ENCODE measurements around the gene ERC2. TPM values are rescaled to one million over a fixed set of nuclear protein-coding genes. Genes with fewer than 3 reads are reported as not detected.

ERC2 gene
- total RNA-seq, 1 donor from 2014 or later = 0.11 TPM

DNA sequence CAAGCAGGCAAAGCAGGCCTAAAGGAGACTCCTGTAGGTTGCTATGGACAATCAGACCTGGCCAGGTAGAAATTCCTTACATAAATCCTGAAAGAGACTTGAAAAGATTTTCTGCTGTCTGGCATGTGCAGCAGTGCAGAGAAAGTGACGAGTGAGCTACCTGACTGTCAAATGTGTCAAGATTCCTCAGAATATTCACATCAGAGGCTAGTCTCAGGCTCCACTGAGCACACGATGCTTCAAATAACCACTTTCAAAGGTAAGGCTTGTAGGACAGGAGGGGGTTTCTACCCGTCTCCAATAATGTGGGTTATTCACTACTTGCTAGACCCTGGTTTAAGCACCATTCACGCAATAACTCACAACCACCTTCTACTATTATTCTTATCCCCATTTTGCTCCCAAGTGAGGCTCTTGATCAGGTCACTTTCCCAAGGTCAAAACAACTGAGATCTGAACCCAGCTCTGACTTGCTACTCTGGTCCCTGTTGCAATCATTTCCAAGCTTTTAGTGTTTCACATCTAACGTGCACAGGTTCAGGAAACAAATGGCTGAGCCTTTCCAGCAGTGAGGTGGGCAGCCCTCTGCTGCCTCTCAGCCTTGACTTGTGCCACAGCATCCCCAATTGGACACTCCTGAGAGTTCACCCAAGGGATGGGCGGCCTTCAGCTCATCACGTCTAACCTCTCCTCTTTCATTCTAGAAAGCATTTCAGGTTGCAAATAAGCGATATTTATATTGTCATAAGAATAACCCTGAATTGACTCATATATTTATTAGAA is 651.3 kb downstream of the ERC2 start:
- TF ChIP-seq, protein P1, sequence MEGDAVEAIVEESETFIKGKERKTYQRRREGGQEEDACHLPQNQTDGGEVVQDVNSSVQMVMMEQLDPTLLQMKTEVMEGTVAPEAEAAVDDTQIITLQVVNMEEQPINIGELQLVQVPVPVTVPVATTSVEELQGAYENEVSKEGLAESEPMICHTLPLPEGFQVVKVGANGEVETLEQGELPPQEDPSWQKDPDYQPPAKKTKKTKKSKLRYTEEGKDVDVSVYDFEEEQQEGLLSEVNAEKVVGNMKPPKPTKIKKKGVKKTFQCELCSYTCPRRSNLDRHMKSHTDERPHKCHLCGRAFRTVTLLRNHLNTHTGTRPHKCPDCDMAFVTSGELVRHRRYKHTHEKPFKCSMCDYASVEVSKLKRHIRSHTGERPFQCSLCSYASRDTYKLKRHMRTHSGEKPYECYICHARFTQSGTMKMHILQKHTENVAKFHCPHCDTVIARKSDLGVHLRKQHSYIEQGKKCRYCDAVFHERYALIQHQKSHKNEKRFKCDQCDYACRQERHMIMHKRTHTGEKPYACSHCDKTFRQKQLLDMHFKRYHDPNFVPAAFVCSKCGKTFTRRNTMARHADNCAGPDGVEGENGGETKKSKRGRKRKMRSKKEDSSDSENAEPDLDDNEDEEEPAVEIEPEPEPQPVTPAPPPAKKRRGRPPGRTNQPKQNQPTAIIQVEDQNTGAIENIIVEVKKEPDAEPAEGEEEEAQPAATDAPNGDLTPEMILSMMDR (IDR thresholded peaks at IDR 0.05) = no peak
- intact Hi-C loops (cut with DNase I) = no loop called here
- DNase-seq (ENCODE audit: low spot score in 2 of 2) = no peak
- Histone ChIP-seq H3K36me3 (no peaks in the 10 kb centered on the region), H3K9me3 (no peaks in the 10 kb centered on the region), H3K4me3 (no peak overlapping the region), H3K27ac (no peak overlapping the region), H3K27me3 (no peaks in the 10 kb centered on the region), H3K4me1 (no peaks in the 10 kb centered on the region)

DNA sequence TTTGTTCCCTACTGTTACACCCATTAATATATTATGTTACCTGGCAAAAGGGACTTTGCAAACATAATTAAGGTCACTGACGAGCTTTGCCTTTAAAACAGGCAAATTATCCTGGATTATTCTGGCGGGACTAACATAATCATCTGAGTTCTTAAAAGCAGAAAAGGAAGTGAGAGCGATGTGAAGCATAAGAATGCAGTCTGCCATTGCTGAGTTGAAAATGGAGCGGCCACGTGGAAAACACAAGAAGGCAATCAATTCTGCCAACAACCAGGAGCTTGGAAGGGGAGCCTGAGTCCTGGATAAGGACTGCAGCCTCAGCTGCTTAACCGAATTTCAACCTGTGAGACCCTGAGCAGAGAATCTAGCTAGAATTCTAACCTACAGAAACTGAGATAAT is 653.0 kb downstream of the ERC2 start:
- no peak overlapping the region for H3K4me3 ChIP-seq
- H3K27me3 ChIP-seq = no peaks in the 10 kb centered on the region
- TF ChIP-seq, protein P1 (IDR thresholded peaks at IDR 0.05) = no peak
- DNase-seq (ENCODE audit: low spot score in 2 of 2) = no peak
- no peaks in the 10 kb centered on the region for H3K9me3 ChIP-seq
- H3K4me1 ChIP-seq = no peaks in the 10 kb centered on the region
- H3K27ac ChIP-seq = no peak overlapping the region
- H3K36me3 ChIP-seq = no peaks in the 10 kb centered on the region
- intact Hi-C loops (cut with DNase I) = no loop called here

DNA sequence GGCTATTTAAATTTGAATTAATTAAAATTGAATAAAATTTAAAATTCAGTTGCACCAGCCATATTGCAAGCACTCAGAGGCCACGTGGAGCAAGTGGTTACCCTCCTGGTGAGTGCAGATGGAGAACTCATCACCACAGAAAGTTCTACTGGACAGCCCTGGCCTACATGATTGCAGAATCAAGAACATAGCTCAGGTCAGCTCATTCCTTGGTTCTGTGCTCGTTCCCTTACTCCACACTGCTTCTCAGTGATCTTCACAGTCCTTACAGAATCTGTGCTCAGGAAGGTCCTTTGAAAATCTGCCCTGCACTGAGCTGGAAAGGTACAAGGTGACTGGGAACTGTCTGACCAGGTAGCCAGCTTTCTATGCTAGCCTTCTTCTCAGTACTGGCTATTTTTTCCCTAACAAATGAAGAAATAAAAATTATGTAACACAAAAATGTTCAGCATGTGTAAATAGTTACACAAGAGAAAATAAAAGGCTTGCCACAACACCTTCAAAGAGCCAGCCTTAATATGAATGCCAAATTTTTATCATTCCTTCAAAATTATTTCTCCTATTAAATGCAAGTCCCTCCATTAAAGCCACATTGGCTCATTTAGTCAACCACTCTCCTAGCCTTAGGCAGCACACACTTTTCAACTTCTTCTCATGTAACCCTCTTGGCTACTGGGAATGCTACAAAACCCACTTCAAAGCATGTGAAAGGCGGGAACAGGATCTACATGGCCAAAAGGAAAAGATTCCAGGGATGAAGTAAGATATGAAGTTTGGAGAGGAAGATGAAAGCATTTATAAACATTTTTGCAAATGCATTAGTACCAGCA is 654.8 kb downstream of the ERC2 start:
- no peak for DNase-seq (ENCODE audit: low spot score in 2 of 2)
- H3K4me3 ChIP-seq = no peak overlapping the region
- H3K27me3 ChIP-seq = no peaks in the 10 kb centered on the region
- H3K27ac ChIP-seq = no peak overlapping the region
- intact Hi-C loops (cut with DNase I) = no loop called here
- no peaks in the 10 kb centered on the region for H3K36me3 ChIP-seq
- no peaks in the 10 kb centered on the region for H3K4me1 ChIP-seq
- H3K9me3 ChIP-seq = no peaks in the 10 kb centered on the region
- TF ChIP-seq, protein P1 (IDR thresholded peaks at IDR 0.05) = no peak

GRCh38 chr3:55812394-55813013 is 655.8 kb downstream of the ERC2 start:
- TF ChIP-seq, protein P1 (IDR thresholded peaks at IDR 0.05) = no peak
- no peaks in the 10 kb centered on the region for H3K27me3 ChIP-seq
- no peaks in the 10 kb centered on the region for H3K36me3 ChIP-seq
- no peak overlapping the region for H3K27ac ChIP-seq
- H3K4me3 ChIP-seq = no peak overlapping the region
- H3K9me3 ChIP-seq = no peaks in the 10 kb centered on the region
- no peaks in the 10 kb centered on the region for H3K4me1 ChIP-seq
- no peak for DNase-seq (ENCODE audit: low spot score in 2 of 2)
- intact Hi-C loops (cut with DNase I) = no loop called here

DNA sequence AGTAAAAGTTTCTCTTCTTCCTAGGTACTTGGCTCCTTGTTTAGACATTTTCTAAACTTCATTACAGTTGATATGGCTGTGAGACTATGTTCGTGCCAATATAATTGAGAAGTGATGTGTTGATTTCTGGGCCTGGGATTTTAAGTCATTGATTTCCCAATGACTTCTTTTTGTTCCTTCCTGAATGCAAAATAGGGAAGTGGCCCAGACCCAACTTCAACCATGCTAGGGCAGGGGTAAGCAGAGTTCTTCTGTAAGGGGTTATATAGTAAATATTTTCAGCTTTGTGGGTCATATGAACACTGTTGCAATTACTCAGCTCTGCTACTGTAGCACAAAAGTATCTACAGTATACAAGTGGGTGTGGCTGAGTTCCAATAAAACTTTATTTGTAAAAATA is 661.1 kb downstream of the ERC2 start:
- Histone ChIP-seq H3K27me3 (no peaks in the 10 kb centered on the region), H3K9me3 (no peaks in the 10 kb centered on the region), H3K27ac (no peak overlapping the region), H3K4me3 (no peak overlapping the region), H3K4me1 (no peaks in the 10 kb centered on the region), H3K36me3 (no peaks in the 10 kb centered on the region)
- DNase-seq (ENCODE audit: low spot score in 2 of 2) = no peak
- TF ChIP-seq, protein P1 (IDR thresholded peaks at IDR 0.05) = no peak
- intact Hi-C loops (cut with DNase I) = no loop called here
